Activated CD4-positive, alpha-beta T cell treated with anti-CD3 and anti-CD28 coated beads, Interleukin-2, amount 10 ng/mL, durations not matched to agents 7 days and 5 days (primary cell): ENCODE data around the gene TMPRSS9. TPM values are rescaled to one million over a fixed set of nuclear protein-coding genes. Genes with fewer than 3 reads are reported as not detected.

Source experiments
- CTCF ChIA-PET: fragments of 350-600 bp; sonication (Branson Sonifier 250); formaldehyde crosslinking; loops from one replicate; lab custom pipeline; 2021; ENCODE audit warnings: antibody characterized with exemption; lab: Charles Lee
- POLR2A ChIA-PET: fragments of 350-600 bp; sonication (Branson Sonifier 250); formaldehyde crosslinking; loops from one replicate; lab custom pipeline; 2021; ENCODE audit warnings: antibody characterized with exemption; lab: Charles Lee
- DNase-seq: peaks from one replicate; pipeline ENCODE4 v3.0.0-alpha.2; 2020
- H3K27ac Mint-ChIP-seq: one replicate; pipeline ENCODE4 v1.8.0; 2021; ENCODE audit warnings: mild to moderate bottlenecking, moderate library complexity, mixed read lengths
- H3K27me3 Mint-ChIP-seq: one replicate; pipeline ENCODE4 v1.8.0; 2021; ENCODE audit warnings: mixed read lengths
- H3K36me3 Mint-ChIP-seq: one replicate; pipeline ENCODE4 v1.8.0; 2021; ENCODE audit warnings: low read depth, mixed read lengths
- H3K4me1 Mint-ChIP-seq: one replicate; pipeline ENCODE4 v1.8.0; 2021; ENCODE audit warnings: mixed read lengths
- H3K4me3 Mint-ChIP-seq: one replicate; pipeline ENCODE4 v1.8.0; 2021; ENCODE audit warnings: mild to moderate bottlenecking, moderate library complexity, mixed read lengths
- H3K9me3 Mint-ChIP-seq: one replicate; pipeline ENCODE4 v1.8.0; 2021; ENCODE audit warnings: mixed read lengths
- total RNA-seq, 2 experiments: library from RNA; stranded (reverse); gene quantifications; one replicate each; pipeline ENCODE4 v1.2.3, GENCODE V29; 2021

The TMPRSS9 gene
- total RNA-seq, 2 experiments from 2014 or later: not detected

GRCh38 chr19:2426611-2427428 lies 66.8 kb downstream of the TMPRSS9 start:
- Mint-ChIP-seq H3K4me3 (peak overlapping the region; percentile 91), H3K4me1 (peaks cover 12% of the 10 kb centered on the region), H3K36me3 (peaks cover 8% of the 10 kb centered on the region), H3K27me3 (no peaks in the 10 kb centered on the region), H3K27ac (peak overlapping the region; percentile 96), H3K9me3 (no peaks in the 10 kb centered on the region)
- DNase-seq: peak; percentile 61
- ChIA-PET CTCF (interaction anchor here (0.9 to 1.3 kb wide), 5 partner anchors 12 to 51 kb away, joined by 3 to 5 read pairs (median 3); partner anchors contain the start of gene GADD45B), POLR2A (interaction anchor here (1.0 kb wide), 1 partner anchor 30 kb away, joined by 3 read pairs; no protein-coding TSS in a partner anchor)

- Mint-ChIP-seq H3K27me3 (no peaks in the 10 kb centered on the region), H3K4me3 (peak within 1 kb of the TSS; percentile 91), H3K4me1 (peaks cover 12% of the 10 kb centered on the region), H3K36me3 (peaks cover 13% of the 10 kb centered on the region), H3K27ac (peak within 1 kb of the TSS; percentile 96), H3K9me3 (no peaks in the 10 kb centered on the region)
- CTCF ChIA-PET: interaction anchor here (0.9 to 1.3 kb wide), 6 partner anchors 11 to 50 kb away, joined by 3 to 5 read pairs (median 4); partner anchors contain the start of gene GADD45B
- POLR2A ChIA-PET: interaction anchor here (1.0 kb wide), 1 partner anchor 29 kb away, joined by 3 read pairs; no protein-coding TSS in a partner anchor
- peak; percentile 96 for DNase-seq
Observed at GRCh38 chr19:2427429-2428320, 67.6 kb downstream of the TMPRSS9 start, which contains the start of gene TIMM13. Gene TIMM13 (minus strand): TSS chr19:2427586. CDS start chr19:2427533, 53 bp downstream.

GRCh38 chr19:2428321-2428690 lies 68.2 kb downstream of the TMPRSS9 start:
- Mint-ChIP-seq H3K36me3 (peaks cover 13% of the 10 kb centered on the region), H3K27ac (peak overlapping the region; percentile 96), H3K27me3 (no peaks in the 10 kb centered on the region), H3K9me3 (no peaks in the 10 kb centered on the region), H3K4me1 (peaks cover 12% of the 10 kb centered on the region), H3K4me3 (no peak overlapping the region)
- no peak for DNase-seq
- ChIA-PET POLR2A (interaction anchor here (1.0 kb wide), 1 partner anchor 29 kb away, joined by 3 read pairs; no protein-coding TSS in a partner anchor), CTCF (interaction anchor here (0.9 to 1.3 kb wide), 6 partner anchors 10 to 49 kb away, joined by 3 to 5 read pairs (median 4); partner anchors contain the start of gene GADD45B)

- Mint-ChIP-seq H3K4me3 (no peak overlapping the region), H3K27ac (peak overlapping the region; percentile 96), H3K4me1 (peaks cover 12% of the 10 kb centered on the region), H3K9me3 (no peaks in the 10 kb centered on the region), H3K27me3 (no peaks in the 10 kb centered on the region), H3K36me3 (peaks cover 16% of the 10 kb centered on the region)
- POLR2A ChIA-PET: no interaction called here
- DNase-seq: no peak
- CTCF ChIA-PET: interaction anchor here (0.6 to 1.4 kb wide), 2 partner anchors 185 to 271 kb away, joined by 3 read pairs; no protein-coding TSS in a partner anchor
Observed at GRCh38 chr19:2428756-2429711, 69.0 kb downstream of the TMPRSS9 start.

GRCh38 chr19:2429917-2430535 lies 70.0 kb downstream of the TMPRSS9 start:
- ChIA-PET POLR2A (no interaction called here), CTCF (interaction anchor here (0.6 to 1.4 kb wide), 3 partner anchors 11 to 272 kb away, joined by 3 read pairs; no protein-coding TSS in a partner anchor)
- H3K9me3 Mint-ChIP-seq: no peaks in the 10 kb centered on the region
- H3K4me3 Mint-ChIP-seq: no peak overlapping the region
- peaks cover 12% of the 10 kb centered on the region for H3K4me1 Mint-ChIP-seq
- no peak overlapping the region for H3K27ac Mint-ChIP-seq
- peaks cover 20% of the 10 kb centered on the region for H3K36me3 Mint-ChIP-seq
- DNase-seq: no peak
- H3K27me3 Mint-ChIP-seq: no peaks in the 10 kb centered on the region

- CTCF ChIA-PET: interaction anchor here (0.7 kb wide), 1 partner anchor 25 kb away, joined by 3 read pairs; no protein-coding TSS in a partner anchor
- H3K27me3 Mint-ChIP-seq: no peaks in the 10 kb centered on the region
- no peaks in the 10 kb centered on the region for H3K9me3 Mint-ChIP-seq
- POLR2A ChIA-PET: no interaction called here
- no peak for DNase-seq
- no peak overlapping the region for H3K4me3 Mint-ChIP-seq
- H3K36me3 Mint-ChIP-seq: peaks cover 24% of the 10 kb centered on the region
- H3K27ac Mint-ChIP-seq: no peak overlapping the region
- peaks cover 6% of the 10 kb centered on the region for H3K4me1 Mint-ChIP-seq
Observed at GRCh38 chr19:2431318-2432055, 71.4 kb downstream of the TMPRSS9 start.

GRCh38 chr19:2432131-2432848 lies 72.2 kb downstream of the TMPRSS9 start:
- no peak for DNase-seq
- Mint-ChIP-seq H3K27ac (no peak overlapping the region), H3K4me3 (no peak overlapping the region), H3K9me3 (no peaks in the 10 kb centered on the region), H3K36me3 (peaks cover 21% of the 10 kb centered on the region), H3K4me1 (peaks cover 5% of the 10 kb centered on the region), H3K27me3 (no peaks in the 10 kb centered on the region)
- ChIA-PET CTCF (no interaction called here), POLR2A (no interaction called here)

GRCh38 chr19:2433854-2434253 lies 73.8 kb downstream of the TMPRSS9 start:
- ChIA-PET CTCF (interaction anchor here (1.2 kb wide), 1 partner anchor 54 kb away, joined by 3 read pairs; no protein-coding TSS in a partner anchor), POLR2A (no interaction called here)

GRCh38 chr19:2434267-2434666 lies 74.2 kb downstream of the TMPRSS9 start:
- H3K27me3 Mint-ChIP-seq: no peaks in the 10 kb centered on the region
- peak overlapping the region; percentile 50 for H3K27ac Mint-ChIP-seq
- no peaks in the 10 kb centered on the region for H3K9me3 Mint-ChIP-seq
- DNase-seq: no peak
- ChIA-PET CTCF (interaction anchor here (1.2 kb wide), 1 partner anchor 54 kb away, joined by 3 read pairs; no protein-coding TSS in a partner anchor), POLR2A (interaction anchor here (0.6 to 0.7 kb wide), 2 partner anchors 9 to 27 kb away, joined by 3 read pairs; no protein-coding TSS in a partner anchor)
- no peaks in the 10 kb centered on the region for H3K4me1 Mint-ChIP-seq
- H3K4me3 Mint-ChIP-seq: no peak overlapping the region
- H3K36me3 Mint-ChIP-seq: peaks cover 17% of the 10 kb centered on the region

More at GRCh38 chr19:2433854-2434253, 73.8 kb downstream of the TMPRSS9 start:
- Mint-ChIP-seq H3K27me3 (no peaks in the 10 kb centered on the region), H3K36me3 (peaks cover 20% of the 10 kb centered on the region), H3K9me3 (no peaks in the 10 kb centered on the region), H3K4me1 (no peaks in the 10 kb centered on the region), H3K4me3 (no peak overlapping the region), H3K27ac (no peak overlapping the region)
- no peak for DNase-seq

- H3K9me3 Mint-ChIP-seq: no peaks in the 10 kb centered on the region
- POLR2A ChIA-PET: interaction anchor here (0.6 to 0.7 kb wide), 2 partner anchors 9 to 26 kb away, joined by 3 read pairs; no protein-coding TSS in a partner anchor
- peaks cover 17% of the 10 kb centered on the region for H3K36me3 Mint-ChIP-seq
- CTCF ChIA-PET: interaction anchor here (1.2 kb wide), 1 partner anchor 55 kb away, joined by 3 read pairs; no protein-coding TSS in a partner anchor
- H3K27ac Mint-ChIP-seq: no peak overlapping the region
- no peak overlapping the region for H3K4me3 Mint-ChIP-seq
- no peaks in the 10 kb centered on the region for H3K4me1 Mint-ChIP-seq
- DNase-seq: no peak
- no peaks in the 10 kb centered on the region for H3K27me3 Mint-ChIP-seq
Observed at GRCh38 chr19:2434721-2435265, 74.7 kb downstream of the TMPRSS9 start.
